Stimulated activated CD8-positive, alpha-beta memory T cell treated with anti-CD3 and anti-CD28 coated beads, Interleukin-12 subunit alpha, Interleukin-12 subunit beta, amount 100 ng/mL, for 24 hours (primary cell): Measurements from ENCODE around the gene ARID3B.
"Not testable (repeated sequence)": the region's sequence is repeated elsewhere in the genome, so short reads cannot be mapped to it uniquely, and the experiment has no call there.

Experiments used
- DNase-seq: peaks from one replicate; pipeline ENCODE4 v3.0.0-alpha.2; 2020; ENCODE audit errors: extremely low read depth

Gene ARID3B

DNA sequence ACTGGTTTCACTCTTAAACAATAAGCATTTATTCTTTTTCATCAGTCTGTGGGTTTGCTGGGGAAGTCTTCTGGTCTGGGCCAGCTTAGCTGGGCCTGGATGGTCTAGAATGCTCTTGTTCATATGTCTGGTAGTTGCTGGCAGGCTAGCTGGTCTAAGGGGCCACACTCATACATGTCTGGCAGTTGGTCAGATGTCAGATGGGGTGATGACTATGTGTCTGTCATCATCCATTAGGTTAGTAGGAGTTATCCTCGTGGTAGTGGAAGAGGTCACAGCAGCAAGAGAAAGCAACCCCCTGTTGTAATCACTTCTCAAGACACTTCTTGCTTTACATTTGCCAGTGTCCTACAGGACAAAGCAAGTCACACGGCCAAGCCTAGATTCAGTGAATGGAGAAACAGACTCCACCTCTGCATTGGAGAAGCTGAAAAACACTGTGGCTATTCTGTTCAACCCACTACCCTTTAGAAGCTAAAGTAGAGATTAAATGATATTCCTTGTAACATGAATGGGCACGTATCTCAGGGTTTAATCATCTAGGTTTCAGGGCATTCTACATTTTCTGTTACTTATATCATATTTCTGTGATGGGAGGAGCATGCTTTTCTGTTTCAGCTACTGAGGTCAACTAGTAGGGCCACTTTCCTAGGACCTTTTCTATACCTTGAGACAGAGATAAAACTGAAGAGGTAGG, 5.5 kb upstream of the ARID3B start:
- no peak for DNase-seq

DNA sequence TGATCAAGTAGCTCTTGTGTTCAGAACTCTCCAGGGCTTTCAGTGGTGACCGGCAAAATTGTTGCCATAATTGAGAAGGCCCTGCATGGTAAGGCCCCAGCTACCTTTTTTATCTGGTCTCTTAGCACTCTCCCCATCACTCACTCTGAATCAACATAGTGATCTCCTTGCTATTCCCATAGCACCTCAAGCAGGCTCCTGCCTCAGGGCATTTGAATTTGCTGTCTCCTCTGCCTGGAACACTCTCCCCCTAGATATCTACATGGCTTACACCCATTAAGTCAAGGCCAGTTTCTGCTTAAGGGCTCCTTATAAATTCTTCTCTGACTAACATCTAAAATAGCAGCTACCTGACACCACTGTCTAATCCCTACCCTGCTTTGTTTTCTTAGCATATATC, 3.3 kb upstream of the ARID3B start:
- DNase-seq: no peak

DNA sequence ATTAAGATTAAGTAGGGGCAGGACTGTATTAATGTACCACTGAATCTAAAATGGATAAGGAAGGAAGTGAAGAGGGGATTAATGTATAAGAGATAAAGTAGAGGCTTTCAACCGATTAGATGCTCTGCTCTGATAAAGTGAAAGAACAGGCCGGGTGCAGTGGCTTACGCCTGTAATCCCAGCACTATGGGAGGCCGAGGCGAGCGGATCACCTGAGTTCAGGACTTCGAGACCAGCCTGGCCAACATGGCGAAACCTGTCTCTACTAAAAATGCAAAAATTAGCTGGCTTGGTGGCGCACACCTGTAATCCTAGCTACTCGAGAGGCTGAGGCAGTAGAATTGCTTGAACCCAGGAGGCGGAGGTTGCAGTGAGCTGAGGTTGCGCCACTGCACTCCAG, 1.5 kb upstream of the ARID3B start:
- DNase-seq: not testable (repeated sequence)

DNA sequence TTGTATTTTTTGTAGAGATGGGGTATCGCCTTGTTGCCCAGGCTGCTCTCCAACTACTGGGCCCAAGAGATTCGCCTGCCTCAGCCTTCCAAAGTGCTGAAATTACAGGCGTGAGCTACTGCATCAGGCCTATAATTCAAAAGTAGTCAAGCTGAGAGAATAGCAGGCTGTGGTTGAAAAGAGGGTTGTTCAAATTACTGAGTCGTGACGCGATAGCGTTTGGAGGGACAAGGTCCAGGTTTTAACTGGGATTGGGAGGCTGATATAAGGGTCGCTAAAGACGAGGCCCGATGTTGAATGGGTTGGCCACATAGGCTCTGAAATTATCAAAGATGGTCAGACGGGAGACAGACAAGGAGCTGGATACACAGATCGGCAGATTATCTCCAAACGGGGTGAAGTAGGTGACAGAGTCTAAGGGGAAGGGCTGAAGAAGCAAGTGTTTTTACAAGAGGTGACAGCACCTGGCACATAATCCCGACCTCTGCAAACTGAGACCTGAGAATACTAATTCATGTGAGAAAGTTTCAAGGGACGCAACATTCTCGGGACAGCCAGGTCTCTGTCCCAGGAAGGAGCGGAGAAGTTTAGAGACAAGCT, 759 bp upstream of the ARID3B start:
- DNase-seq: no peak

DNA sequence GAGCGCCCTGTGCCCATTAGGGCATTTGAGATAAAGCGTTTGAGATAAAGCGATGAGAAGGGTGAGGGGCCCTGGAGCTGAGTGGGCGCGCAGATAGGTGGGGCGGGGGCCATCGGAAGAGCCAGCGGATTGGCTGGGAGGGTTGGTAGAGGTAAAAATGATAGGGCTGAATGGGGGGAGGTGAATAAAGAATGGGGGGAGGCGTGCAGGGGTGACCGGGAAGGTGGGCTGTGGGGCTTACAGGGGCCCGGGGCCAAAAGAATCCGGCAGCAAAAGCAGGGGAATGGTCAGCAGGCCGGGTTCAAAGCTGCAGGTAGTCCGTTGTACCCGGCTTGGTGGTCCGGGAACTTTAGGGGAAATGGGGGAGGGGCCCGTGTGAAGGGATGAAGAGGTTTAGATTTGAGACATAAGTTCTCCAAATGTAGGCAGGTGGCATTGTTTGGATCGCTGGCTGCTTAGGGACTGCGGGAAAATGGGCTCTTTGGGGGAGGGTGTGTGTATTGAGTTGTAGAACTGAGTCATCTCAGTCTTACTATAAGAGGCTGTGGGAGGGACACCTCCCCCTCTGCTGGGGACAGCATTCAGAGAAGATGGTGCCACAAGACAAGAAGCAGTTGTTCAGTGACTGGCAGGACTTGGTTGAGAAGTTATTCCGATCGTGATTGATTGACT, 610 bp downstream of the ARID3B start:
- DNase-seq: no peak

DNA sequence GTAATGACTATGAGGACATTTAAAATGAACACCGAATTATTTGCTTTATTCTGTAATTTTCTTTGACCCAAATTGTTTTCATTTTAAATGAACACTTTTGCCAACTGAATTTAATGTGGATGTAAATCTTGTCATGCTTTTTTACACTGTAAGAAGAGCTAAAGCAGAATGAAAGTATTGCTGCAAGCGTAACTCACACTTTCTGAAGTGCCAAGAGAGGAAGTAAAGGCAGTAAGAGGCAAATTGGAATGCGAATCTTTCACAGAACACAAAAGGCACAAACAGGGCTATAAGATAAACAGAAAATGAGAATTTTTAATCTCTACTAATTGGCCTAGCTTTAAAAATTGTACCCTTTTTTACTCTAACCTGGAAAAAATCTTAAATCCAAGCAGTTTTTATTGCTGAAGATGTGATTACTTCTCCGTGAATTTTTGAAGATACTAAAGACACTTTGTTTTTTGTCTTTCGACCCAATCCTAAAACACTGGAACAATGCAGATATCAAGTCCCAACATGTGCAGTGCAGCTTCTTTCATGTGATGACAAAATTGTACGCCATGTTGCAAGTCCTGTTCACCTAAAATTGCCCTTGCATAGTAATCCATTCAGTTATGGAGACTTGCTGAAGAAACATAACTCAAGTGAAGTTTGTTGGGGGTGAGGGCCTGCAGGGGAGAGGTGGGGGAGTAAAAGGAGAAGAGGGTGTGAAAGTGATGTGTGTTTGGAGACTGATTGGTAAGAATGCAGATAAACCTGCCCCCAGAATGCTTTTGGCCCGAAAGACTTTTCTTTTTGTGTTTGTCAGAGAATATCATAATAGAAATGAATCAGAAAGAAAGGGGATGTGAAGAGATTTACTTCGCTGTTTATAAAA, 1.4 kb downstream of the ARID3B start:
- DNase-seq: no peak

DNA sequence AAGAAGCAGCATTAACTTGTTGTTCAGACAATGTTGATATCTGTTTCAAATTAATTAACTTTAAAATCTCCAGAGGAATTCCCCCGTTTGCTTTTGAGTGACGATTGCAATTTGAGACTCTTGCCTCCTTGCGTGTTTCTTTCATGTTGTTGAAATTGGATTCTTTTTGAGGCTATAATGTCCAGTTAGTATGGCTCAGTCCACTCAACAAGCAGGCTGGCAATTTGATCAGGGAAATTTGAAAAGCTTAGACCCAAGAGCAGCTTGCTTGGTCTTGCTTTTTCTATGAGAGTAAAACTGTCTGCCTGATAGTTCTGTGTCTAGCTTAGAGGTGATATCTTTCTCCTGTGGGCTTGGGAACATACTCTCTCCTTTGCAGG, 2.0 kb downstream of the ARID3B start:
- no peak for DNase-seq

DNA sequence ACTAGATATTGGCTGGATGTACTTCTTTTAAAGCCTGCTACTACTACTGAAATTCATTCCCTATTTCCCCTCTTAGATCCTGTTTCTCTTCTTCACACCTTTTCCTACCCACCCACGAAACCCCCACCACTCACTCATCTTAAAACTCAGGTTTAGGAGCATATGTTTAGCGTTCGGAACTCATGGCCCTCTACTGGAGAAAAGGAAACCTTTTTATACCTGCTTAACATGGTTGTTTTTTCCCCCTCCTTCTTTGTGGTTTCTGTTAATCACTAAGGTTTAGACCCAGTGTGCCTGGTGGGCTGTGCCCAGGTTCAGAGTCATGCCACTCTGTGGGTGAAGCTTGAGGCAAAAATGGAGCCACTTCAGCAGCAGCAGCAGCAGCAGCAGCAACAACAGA, 2.6 kb downstream of the ARID3B start:
- DNase-seq: no peak

DNA sequence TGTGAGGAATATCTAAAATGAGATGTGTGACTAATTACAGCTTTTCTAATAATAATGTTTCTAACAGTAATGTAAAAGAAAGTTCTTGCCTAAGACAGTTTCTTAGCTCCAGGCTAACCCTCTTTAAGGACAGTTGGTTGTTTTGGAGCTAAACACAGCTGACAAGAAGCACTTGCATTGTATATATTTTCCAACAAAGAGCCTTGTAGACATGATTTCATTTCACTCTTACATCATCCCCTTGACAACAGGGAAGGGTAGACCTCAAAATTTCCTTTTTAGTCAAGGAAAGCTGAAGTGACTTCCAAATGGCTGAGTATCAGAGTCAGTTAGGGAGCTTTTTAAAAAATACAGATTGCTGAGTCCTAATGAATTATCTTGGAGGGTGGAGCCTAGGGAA, 4.1 kb downstream of the ARID3B start:
- no peak for DNase-seq

DNA sequence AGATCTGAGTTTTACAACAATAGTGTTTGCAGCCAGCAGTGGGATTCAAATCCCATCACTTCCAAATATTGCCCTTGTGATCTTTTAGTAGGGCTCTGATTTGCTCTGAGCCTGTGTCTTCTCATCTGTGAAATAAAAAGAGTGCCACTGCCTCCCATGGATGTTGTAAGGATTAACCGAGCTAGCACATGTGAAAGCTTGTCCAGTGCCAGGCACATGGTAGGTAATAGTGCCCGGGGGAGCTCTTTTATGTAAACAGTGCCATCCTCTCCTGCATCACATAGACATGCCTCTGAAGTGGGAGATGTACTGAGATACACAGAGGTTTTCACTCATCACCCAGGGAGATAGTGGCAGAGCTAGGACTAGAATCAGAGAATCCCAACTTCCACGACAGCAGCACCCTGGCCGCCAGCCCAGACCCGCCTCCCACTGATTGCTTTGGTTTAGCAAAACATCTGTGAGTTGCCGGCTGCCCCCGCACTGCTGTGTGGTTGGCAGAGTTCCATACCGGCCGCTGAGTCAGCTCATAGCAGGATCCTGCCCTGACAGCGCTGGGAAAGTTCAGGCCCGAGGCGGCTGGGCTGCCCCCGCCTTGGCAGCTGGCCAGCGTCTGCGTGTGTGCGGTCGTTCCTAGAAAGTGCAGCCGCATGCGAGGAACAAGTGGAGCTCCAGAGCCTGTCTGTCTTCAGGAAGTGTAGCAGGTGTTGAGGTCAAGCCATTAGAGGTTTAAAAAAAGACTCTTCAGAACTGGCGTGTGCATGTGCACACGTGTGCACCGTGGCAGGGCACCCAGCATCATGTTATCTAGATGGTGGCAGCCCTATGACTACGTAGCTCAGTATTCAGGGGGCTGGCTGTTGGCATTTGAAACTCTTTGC, 5.0 kb downstream of the ARID3B start:
- DNase-seq: peak; percentile 81

DNA sequence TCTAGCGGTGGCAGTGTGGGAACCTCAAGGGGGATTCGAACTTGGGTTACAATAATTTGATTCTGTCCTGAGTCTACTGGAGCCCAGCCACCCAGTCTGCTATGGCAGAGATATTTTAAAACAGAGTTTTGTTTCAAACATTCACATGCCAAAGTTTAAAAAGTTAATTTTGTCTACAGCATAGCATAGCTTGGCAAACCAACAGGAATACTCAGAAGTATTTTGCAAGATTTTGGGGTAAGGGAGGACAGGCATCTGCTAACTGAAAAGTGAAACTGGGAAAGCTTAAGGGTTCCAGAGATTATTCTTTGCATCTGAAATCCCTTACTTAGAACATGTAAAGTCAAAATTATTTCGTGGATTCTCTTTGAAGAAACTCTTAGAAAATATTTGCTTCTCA, 6.6 kb downstream of the ARID3B start:
- DNase-seq: no peak

DNA sequence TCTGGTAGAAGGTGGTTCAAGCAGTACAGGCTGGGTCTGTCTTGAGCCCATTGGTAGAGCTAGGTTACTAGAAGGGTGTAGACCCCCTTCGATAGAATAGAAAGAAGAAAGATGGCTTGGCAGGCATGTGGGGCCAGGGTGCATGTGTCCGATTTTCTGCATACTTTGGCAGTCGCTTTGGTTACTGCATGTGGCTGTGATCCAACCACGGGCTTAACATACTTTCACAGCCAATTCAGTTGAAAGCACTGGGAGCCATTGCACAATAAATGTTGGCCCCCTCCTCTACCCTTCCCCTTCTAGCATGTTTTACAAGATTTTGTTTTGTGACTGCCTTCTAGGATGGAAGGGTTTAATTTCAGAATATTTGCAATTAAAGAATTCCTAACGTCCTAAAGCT, 7.2 kb downstream of the ARID3B start:
- DNase-seq: no peak

DNA sequence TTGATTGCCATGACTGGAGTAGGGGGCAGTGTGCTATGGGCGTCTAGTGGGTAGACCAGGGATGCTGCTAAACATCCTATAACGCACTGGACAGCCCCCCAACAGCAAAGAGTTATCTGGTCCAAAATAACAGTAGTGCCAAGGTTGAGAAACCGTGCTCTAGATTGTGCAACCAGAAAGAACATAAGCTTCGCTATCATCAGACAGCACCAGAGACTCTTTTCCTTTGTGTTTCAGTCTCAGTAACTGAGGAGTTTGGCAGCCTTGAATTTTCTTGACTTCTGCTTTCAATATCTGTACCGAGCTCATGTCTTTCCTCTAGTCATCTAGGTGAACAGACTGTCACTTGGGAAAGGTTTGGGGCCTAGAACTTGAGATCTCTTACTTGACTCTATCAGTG, 8.8 kb downstream of the ARID3B start:
- no peak for DNase-seq

DNA sequence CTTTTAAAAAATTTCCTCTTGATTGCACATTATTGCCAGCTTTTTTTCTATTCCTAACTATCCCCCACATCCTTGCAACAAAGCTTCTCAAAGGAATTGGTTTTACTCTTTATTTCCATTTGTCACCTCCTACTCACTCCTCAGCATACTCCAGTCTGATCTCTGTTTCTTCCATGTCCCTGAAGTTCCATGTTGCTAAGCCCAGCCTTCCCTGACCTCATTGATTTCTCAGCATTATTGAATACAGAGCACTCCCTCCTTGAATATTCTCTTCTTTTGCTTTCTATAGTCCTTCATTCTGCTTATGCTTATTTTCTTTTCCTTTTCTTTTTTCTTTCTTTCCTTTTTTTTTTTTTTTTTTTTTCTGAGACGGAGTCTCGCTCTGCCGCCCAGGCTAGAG, 10.7 kb downstream of the ARID3B start:
- DNase-seq: no peak

DNA sequence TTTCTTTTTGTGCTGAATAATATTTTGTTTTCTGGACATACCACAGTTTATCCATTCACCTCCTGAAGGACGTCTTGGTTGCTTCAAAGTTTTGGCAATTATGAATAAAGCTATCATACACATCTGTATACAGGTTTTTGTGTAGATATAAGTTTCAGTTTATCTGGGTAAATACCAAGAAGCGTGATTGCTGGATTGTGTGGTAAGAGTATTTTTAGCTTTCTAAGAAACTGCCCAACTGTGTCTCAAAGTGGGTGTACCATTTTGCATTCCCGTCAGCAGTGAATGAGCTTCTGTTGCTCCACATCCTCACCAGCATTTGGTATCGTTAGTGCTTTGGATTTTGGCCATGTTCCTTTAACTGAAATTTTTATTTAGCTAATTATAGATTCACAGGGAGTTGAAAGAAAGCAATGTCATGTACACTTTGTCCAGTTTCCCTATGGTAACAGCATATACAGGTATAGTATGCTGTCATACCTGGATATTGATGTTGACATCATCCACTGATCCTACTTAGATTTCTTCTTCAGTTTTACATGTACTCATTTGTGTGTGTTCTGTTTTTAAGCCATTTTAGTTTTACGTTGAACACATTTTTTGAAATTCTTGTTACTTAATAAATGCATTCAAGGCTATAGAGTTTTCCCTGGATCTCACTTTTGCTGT, 11.9 kb downstream of the ARID3B start:
- DNase-seq: no peak

DNA sequence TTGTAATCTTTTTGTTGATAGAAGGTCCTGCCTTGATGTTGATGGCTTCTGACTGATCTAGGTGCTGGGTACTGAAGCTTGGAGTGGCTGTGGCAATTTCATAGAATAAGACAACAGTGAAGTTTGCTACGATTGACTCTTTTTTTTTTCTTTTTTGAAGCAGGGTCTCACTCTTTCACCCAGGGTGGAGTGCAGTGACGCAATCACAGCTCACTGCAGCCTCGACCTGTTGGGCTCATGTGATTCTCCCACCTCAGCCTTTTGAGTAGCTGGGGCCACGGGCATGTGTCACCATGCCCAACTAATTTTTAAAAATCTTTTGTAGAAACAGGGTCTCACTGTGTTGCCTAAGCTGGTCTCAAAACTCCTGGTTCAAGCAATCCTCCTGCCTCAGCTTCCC, 14.2 kb downstream of the ARID3B start:
- DNase-seq: no peak

DNA sequence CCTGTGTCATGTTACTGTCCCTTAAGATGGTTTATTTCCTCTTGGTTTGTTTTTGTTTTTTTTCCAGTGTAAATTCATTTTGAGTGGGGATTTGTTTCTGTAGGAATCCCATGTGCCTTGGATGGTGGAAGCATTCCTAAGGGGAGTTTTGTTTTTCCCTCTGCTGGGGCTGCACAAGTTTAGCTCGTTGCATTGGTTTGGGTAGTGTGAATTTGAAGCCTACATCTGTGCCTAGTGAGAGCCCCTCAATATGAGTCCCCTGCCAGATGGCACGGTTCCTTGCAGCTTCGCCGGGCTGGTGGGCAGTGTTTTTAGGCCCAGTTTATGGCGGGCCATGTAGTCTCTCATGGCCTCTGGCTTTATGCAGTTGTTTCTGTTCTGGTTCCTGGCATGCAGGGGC, 17.7 kb downstream of the ARID3B start:
- DNase-seq: no peak

DNA sequence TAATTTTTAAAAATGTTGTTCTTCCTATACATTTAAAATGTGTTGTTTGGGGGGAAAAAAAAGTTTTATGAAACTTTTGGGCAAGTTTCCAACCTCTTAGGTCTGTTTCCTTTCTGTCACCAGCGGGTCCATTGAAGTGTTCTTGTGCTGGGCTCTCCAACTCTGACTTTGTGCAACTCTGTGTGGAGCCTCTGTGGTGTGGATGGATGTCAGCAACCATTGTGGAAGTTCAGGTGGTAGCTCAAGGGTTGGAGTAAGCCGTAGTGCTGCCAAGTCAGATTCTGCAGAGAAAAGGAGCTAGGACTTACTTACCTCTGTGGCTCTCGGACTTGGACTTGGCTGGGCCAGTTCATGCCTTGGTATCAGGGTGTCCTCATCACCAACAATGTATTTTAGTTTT, 22.4 kb downstream of the ARID3B start:
- DNase-seq: no peak

DNA sequence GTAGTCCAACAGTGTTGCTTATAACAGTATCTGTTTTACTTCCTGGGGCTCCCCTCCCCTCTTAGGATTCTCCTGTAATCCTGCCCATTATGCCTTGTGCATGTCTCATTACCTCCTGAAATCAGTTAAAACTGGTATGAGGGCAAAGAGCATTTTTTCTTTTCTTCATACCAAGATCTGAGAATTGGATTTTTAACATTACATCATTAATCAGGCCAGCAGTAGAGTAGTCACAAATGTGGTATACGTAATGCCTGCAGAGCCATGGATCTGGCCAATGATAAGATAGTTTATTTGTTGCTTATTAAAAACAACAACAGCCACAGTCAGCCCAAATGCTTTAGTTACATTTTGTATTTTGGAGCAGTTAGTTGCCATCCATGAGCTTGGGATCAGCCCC, 23.2 kb downstream of the ARID3B start:
- no peak for DNase-seq

DNA sequence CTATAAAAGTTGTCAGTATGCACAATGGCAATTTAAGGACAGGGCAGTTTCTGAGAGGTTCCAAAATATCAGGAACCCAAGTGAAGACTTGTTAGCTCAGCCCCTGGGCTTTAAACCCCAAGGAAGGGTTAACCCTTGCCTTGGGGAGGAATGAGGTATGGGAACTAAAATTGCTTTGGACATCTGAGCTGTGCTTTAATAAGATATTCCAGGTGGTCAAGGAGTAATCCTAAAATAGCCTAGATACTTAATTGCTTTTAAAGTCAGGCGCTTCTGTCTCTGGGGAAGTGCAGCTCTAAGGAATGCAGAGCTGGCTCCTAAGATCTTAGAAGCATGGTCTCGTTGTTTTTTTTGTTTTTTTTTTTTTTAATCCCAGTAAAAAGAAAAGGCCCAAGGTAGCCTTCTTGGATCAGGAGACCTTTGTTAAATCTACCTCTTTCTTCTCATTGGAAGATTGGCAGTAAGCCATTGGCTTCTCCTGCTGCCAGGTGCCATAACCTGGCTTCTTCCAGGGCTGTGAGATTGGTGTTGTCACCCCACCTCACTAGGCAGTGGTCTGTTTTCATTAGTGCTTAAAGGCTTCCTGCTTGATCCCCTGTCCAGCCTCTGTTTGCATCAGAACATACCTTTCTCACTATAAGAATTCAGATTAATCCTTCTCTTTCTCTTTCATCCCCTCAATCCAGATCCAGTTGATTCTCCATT, 24.5 kb downstream of the ARID3B start:
- DNase-seq: no peak
